ENCODE measurements around the gene OR10S1. TPM values are rescaled to one million over a fixed set of nuclear protein-coding genes. Genes with fewer than 3 reads are reported as not detected.

OR10S1 gene
- total RNA-seq, 1 donor from 2014 or later: not detected

DNA sequence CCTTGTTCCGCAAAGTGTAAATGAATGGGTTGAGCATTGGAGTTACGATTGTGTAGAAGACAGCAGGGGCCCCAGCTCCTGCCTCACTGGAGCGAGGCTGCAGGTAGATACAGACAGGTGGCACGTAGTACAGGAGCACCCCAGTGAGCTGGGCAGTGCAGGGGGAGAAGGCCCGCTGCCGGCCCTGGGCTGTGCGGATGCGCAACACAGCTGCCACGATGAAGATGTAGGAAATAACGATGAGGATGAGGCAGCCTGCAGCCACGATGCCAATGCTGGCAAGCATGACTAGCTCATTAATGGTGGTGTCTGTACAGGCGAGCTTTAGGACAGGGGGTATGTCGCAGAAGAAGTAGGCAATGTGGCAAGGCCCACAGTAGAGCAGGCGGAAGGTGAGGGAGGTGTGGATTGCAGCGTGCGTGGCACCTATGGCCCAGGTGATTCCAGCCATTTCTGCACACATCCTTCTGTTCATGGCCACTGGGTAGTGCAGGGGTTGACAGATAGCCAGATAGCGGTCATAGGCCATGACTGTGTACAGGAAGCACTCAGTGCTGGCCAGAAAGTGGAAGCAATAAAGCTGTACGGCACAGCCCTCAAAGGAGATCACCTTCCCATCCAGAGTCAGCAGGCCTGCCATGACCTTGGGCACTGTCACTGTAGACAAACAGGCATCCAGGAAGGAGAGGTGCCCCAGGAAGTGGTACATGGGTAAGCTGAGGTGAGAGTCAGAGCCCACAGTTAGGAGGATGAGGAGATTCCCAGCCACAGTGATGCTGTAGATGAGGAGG is 616 bp downstream of the OR10S1 start:
- H3K27me3 ChIP-seq (ENCODE audit: control insufficient read depth, insufficient read depth, low read length): no peaks in the 10 kb centered on the region
- no peak overlapping the region for H3K4me3 ChIP-seq (ENCODE audit: low read depth, low read length)
- TF ChIP-seq, protein P1, sequence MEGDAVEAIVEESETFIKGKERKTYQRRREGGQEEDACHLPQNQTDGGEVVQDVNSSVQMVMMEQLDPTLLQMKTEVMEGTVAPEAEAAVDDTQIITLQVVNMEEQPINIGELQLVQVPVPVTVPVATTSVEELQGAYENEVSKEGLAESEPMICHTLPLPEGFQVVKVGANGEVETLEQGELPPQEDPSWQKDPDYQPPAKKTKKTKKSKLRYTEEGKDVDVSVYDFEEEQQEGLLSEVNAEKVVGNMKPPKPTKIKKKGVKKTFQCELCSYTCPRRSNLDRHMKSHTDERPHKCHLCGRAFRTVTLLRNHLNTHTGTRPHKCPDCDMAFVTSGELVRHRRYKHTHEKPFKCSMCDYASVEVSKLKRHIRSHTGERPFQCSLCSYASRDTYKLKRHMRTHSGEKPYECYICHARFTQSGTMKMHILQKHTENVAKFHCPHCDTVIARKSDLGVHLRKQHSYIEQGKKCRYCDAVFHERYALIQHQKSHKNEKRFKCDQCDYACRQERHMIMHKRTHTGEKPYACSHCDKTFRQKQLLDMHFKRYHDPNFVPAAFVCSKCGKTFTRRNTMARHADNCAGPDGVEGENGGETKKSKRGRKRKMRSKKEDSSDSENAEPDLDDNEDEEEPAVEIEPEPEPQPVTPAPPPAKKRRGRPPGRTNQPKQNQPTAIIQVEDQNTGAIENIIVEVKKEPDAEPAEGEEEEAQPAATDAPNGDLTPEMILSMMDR (IDR thresholded peaks at IDR 0.05; ENCODE audit: insufficient read depth, low read length, poor library complexity, severe bottlenecking): no peak
- H3K36me3 ChIP-seq (ENCODE audit: control insufficient read depth, insufficient read depth, low read length): no peaks in the 10 kb centered on the region
- DNase-seq (ENCODE audit: low read depth): no peak

DNA sequence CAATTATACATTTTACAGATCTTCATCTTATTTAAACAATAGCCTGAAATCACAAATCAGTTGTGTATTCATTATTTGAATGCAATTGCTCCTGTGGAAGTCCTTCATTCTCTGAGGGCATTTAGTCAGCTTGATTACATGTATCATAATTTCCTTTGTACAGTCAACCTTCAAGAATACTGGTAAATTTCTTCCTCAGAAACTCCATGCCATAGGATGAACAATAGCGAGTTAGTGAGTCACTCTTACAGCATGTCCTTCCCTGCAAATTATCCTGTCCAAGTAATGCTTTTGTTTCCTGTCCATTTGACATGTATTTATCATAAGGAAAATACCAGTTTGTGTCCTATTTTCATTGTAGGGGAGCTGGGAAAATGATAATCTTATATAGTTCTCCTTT is 3.8 kb downstream of the OR10S1 start:
- Histone ChIP-seq H3K27me3 (ENCODE audit: control insufficient read depth, insufficient read depth, low read length) (no peaks in the 10 kb centered on the region), H3K4me3 (ENCODE audit: low read depth, low read length) (no peak overlapping the region), H3K36me3 (ENCODE audit: control insufficient read depth, insufficient read depth, low read length) (no peaks in the 10 kb centered on the region)
- TF ChIP-seq, protein P1 (IDR thresholded peaks at IDR 0.05; ENCODE audit: insufficient read depth, low read length, poor library complexity, severe bottlenecking): no peak
- DNase-seq (ENCODE audit: low read depth): peak; percentile 53

DNA sequence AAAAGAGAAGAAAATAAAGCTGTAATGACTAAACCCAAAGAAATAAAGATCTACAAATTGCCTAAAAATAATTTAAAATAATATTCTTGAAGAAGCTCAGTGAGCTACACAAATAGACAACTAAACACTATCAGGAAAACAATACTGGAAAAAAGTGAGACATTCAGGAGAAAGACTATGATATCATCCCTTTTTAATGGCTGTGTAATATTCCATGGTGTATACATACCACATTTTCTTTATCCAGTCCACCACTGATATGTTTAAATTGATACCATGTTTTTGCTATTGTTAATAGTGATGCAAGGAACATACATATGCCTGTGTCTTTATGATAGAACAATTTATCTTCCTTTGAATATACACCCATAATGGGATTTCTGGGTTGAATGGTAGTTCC is 20.8 kb downstream of the OR10S1 start:
- Histone ChIP-seq H3K27me3 (ENCODE audit: control insufficient read depth, insufficient read depth, low read length) (no peaks in the 10 kb centered on the region), H3K36me3 (ENCODE audit: control insufficient read depth, insufficient read depth, low read length) (no peaks in the 10 kb centered on the region), H3K4me3 (ENCODE audit: low read depth, low read length) (no peak overlapping the region)
- no peak for DNase-seq (ENCODE audit: low read depth)
- TF ChIP-seq, protein P1 (IDR thresholded peaks at IDR 0.05; ENCODE audit: insufficient read depth, low read length, poor library complexity, severe bottlenecking): no peak

DNA sequence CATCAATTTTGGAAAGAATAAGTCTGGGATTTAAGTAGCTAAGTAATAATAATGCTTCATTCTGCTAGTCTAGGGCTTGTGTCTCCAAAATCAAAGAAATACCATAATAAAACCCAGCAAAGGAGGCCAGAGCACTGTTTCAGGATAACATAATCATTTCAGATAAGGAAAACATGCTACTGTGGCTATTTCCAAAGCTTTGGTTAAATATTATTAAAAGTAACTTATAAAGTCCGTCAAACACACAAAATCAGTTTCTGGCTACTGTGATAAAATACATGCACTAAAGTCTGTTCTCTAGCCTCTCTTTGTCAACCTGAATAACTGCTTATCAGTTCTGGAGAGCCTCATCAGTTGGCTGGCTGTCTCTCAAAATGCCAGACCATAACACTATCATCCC is 32.4 kb downstream of the OR10S1 start:
- no peak for DNase-seq (ENCODE audit: low read depth)
- Histone ChIP-seq H3K36me3 (ENCODE audit: control insufficient read depth, insufficient read depth, low read length) (no peaks in the 10 kb centered on the region), H3K27me3 (ENCODE audit: control insufficient read depth, insufficient read depth, low read length) (no peaks in the 10 kb centered on the region), H3K4me3 (ENCODE audit: low read depth, low read length) (no peak overlapping the region)
- TF ChIP-seq, protein P1 (IDR thresholded peaks at IDR 0.05; ENCODE audit: insufficient read depth, low read length, poor library complexity, severe bottlenecking): no peak

DNA sequence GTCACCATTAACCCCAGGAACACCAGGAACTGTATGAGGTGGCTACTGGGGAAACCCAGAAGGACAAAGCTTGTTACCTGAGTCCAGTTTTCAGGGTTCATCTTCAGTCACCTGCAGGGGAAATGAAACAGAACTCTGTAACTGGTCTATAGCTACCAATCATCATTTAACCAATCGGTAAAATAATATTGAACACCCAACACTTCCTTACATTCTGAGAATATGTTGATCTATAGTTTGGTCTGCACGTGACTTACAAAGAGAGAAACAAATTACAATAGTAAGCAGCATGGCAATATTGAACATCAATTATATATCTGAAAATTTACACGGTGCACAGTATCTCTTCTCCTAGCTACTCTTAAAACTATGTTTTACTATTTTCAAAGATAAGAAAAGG is 33.8 kb downstream of the OR10S1 start, which contains the start of gene OR6T1:
TSS of gene OR6T1 (minus strand) at position 101 of the 400 bp plus-strand sequence. CDS start at position 101, 0 bp downstream.
- no peaks in the 10 kb centered on the region for H3K36me3 ChIP-seq (ENCODE audit: control insufficient read depth, insufficient read depth, low read length)
- TF ChIP-seq, protein P1 (IDR thresholded peaks at IDR 0.05; ENCODE audit: insufficient read depth, low read length, poor library complexity, severe bottlenecking): no peak
- DNase-seq (ENCODE audit: low read depth): no peak
- no peak within 1 kb of the TSS for H3K4me3 ChIP-seq (ENCODE audit: low read depth, low read length)
- H3K27me3 ChIP-seq (ENCODE audit: control insufficient read depth, insufficient read depth, low read length): no peaks in the 10 kb centered on the region

DNA sequence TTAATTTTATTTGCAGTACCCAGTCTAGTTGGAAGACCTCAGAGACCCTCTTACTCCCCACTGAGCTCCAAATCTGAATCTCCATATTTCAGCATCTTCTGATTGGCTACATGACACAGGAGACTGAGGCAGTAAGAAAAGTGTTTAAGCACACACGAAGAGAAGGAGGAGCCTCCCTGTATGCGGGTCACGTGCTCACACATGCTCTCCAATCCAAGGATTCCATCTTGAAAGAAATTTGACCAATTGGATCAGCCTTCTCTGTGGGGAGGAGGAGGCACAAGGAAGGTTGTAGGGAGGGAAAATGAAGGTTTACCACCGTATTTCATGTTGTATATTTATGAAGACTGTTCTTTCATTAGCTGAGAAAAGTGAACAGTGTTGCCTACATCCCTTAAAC is 35.2 kb downstream of the OR10S1 start:
- TF ChIP-seq, protein P1 (IDR thresholded peaks at IDR 0.05; ENCODE audit: insufficient read depth, low read length, poor library complexity, severe bottlenecking): no peak
- Histone ChIP-seq H3K36me3 (ENCODE audit: control insufficient read depth, insufficient read depth, low read length) (no peaks in the 10 kb centered on the region), H3K27me3 (ENCODE audit: control insufficient read depth, insufficient read depth, low read length) (no peaks in the 10 kb centered on the region), H3K4me3 (ENCODE audit: low read depth, low read length) (no peak overlapping the region)
- no peak for DNase-seq (ENCODE audit: low read depth)
